Measurements from ENCODE around the gene RESP18. TPM values are rescaled to one million over a fixed set of nuclear protein-coding genes. Genes with fewer than 3 reads are reported as not detected.
A peak's percentile ranks its signal among the peaks of the same experiment; 100 is the strongest.

The RESP18 gene
- total RNA-seq, 1 experiment from 2014 or later: not detected

DNA sequence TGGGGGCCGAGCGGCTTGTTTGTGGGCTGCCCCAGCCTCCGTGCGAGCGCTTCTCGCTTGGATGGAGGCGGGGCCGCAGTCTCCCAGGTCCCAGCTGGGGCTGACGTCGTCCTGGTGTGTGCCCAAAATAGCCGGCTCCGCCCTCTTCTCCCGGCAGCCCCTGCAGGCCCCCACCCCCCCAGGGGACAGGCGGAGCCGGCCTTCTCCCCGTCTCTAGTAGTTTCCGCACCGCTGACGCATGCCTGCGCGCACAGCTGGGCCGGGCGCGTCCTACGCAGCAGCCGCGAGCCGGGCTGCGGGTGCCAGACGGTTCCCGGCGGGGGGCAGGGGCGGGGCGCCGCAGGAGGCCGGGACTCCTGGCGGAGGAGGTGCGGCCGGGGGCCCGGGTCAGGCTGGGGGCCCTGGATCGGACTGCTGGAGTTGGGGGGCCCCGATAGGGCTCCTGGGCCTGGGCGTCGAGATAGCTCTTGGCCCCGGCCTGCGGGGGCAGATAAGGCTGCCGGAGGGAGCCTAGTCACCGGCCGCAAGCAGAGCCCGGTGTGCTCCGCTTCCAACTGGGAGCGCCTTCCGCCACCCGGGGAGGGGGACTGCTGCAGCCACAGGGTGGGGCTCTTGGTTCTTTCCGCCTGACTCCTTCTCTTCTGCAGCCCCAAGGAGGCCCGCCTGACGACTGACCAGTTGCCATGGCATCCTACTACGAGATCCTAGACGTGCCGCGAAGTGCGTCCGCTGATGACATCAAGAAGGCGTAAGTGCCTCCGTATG, 53.2 kb downstream of the RESP18 start, which contains the start of gene DNAJB2:
TSS of gene DNAJB2 (plus strand) at position 216 of the 765 bp plus-strand sequence. CDS start at position 684, 468 bp downstream.
- DNase-seq (ENCODE audit: extremely low read depth, low read depth): peak; percentile 97

- DNase-seq (ENCODE audit: extremely low read depth, low read depth): no peak
Observed at GRCh38 chr2:219278655-219279150, 53.8 kb downstream of the RESP18 start.

DNA sequence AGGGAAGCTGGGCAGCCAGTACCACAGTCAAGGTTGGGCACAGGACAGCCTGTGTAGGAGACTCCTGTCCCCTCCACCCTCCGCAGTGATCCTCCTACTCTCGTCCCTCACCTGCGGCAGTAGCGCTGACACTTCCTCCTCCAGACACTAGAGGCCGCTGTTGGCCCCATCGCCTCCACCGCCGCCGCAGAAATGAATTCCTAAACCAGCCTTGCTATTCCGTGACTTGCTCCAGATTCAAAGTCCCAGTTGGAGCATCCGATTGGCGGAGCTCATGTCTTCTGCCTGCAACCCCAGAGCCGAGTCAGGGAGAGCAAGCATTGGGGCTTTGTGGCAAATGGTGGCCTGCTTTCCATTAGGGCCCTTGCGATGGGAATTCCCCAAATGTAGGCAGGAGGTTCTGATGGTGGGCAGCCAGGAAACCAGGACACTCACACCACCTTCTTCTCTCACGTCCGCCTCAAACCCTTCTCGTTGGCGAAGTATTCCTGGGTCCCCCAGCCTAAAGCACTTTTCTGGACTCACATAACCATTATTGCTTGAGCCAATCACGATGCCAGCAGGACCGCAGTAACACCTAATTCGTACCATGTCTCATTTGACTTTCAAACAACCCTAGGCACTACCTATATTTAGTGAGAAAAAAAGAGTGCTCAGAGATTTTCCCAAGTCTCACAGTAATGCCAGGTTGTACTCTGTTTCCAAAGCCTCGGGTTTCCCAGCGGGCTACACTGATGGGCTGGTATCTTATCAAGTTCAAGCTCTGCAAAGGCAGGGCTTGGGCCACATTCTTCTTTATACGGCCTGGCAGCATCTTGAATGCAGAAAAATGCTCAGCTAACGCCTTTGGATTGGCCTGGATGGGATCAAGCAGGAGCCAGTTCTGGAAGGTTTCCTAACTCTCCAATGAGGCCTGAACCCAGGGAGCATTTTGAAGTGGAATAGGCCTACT, 54.6 kb downstream of the RESP18 start:
- DNase-seq (ENCODE audit: extremely low read depth, low read depth): peak; percentile 79

Small RNAs within 50 kb of the gene (small RNA-seq; reads per million reads assigned to genes)
- 0 reads per million in 2 experiments for gene AC053503.3
- gene MIR153-1: 0.02 to 0.82 reads per million in 2 experiments

Other genes starting within 250 kb of the RESP18 start
- gene NHEJ1, start 171.9 kb downstream of the RESP18 start, total RNA-seq (2014; rRNA removed; shearing (Covaris generic)): 26.1 and 32.7 TPM in 2 replicates
- gene SLC23A3, start 162.7 kb downstream of the RESP18 start, total RNA-seq (2014; rRNA removed; shearing (Covaris generic)): 1.4 and 1.7 TPM in 2 replicates
- gene CNPPD1, start 155.8 kb downstream of the RESP18 start, total RNA-seq (2014; rRNA removed; shearing (Covaris generic)): 21.7 and 23.8 TPM in 2 replicates
- gene RETREG2, start 154.5 kb downstream of the RESP18 start, total RNA-seq (2014; rRNA removed; shearing (Covaris generic)): 55.2 and 58.6 TPM in 2 replicates
- 21.5 and 22.1 TPM in 2 replicates for gene ZFAND2B, start 126.0 kb downstream of the RESP18 start, total RNA-seq (2014; rRNA removed; shearing (Covaris generic))
- gene ABCB6, start 113.8 kb downstream of the RESP18 start, total RNA-seq (2014; rRNA removed; shearing (Covaris generic)): 62.5 and 67.7 TPM in 2 replicates
- gene ATG9A, start 103.1 kb downstream of the RESP18 start, total RNA-seq (2014; rRNA removed; shearing (Covaris generic)): 44.2 and 44.9 TPM in 2 replicates
- 38.8 and 48.0 TPM in 2 replicates for gene ANKZF1, start 102.9 kb downstream of the RESP18 start, total RNA-seq (2014; rRNA removed; shearing (Covaris generic))
- 14.0 and 15.8 TPM in 2 replicates for gene GLB1L, start 87.3 kb downstream of the RESP18 start, total RNA-seq (2014; rRNA removed; shearing (Covaris generic))
- 20.9 and 25.3 TPM in 2 replicates for gene STK16, start 87.3 kb downstream of the RESP18 start, total RNA-seq (2014; rRNA removed; shearing (Covaris generic))
- not detected in 2 replicates for gene TUBA4B, start 79.5 kb downstream of the RESP18 start, total RNA-seq (2014; rRNA removed; shearing (Covaris generic))
- 32.9 and 39.4 TPM in 2 replicates for gene TUBA4A, start 78.8 kb downstream of the RESP18 start, total RNA-seq (2014; rRNA removed; shearing (Covaris generic))
- 15.2 and 17.4 TPM in 2 replicates for gene DNAJB2, start 53.4 kb downstream of the RESP18 start, total RNA-seq (2014; rRNA removed; shearing (Covaris generic))
- 11.3 and 22.7 TPM in 2 replicates for gene PTPRN, start 23.3 kb downstream of the RESP18 start, total RNA-seq (2014; rRNA removed; shearing (Covaris generic))
- 50.8 and 55.2 TPM in 2 replicates for gene DNPEP, start 55.2 kb upstream of the RESP18 start, total RNA-seq (2014; rRNA removed; shearing (Covaris generic))
- 0.38 and 0.50 TPM in 2 replicates for gene DES, start 85.6 kb upstream of the RESP18 start, total RNA-seq (2014; rRNA removed; shearing (Covaris generic))
- 0.29 and 0.99 TPM in 2 replicates for gene SPEG, start 102.1 kb upstream of the RESP18 start, total RNA-seq (2014; rRNA removed; shearing (Covaris generic))
- 36.8 and 40.2 TPM in 2 replicates for gene GMPPA, start 166.1 kb upstream of the RESP18 start, total RNA-seq (2014; rRNA removed; shearing (Covaris generic))
- gene ASIC4, start 181.7 kb upstream of the RESP18 start, total RNA-seq (2014; rRNA removed; shearing (Covaris generic)): 0.17 and 0.43 TPM in 2 replicates
- gene CHPF, start 211.1 kb upstream of the RESP18 start, total RNA-seq (2014; rRNA removed; shearing (Covaris generic)): 52.4 and 67.1 TPM in 2 replicates
- 0.59 and 0.87 TPM in 2 replicates for gene TMEM198, start 211.3 kb upstream of the RESP18 start, total RNA-seq (2014; rRNA removed; shearing (Covaris generic))
- gene OBSL1, start 238.8 kb upstream of the RESP18 start, total RNA-seq (2014; rRNA removed; shearing (Covaris generic)): 10.0 and 10.6 TPM in 2 replicates
- 0.64 and 1.4 TPM in 2 replicates for gene INHA, start 239.6 kb upstream of the RESP18 start, total RNA-seq (2014; rRNA removed; shearing (Covaris generic))

All from NCI-H460 (cell line).